Neural cell (in vitro differentiated cells): ENCODE results near the gene PID1. TPM values are rescaled to one million over a fixed set of nuclear protein-coding genes. Genes with fewer than 3 reads are reported as not detected.

Experiments used
- H2AFZ ChIP-seq: fragments of 200-600, 300-800 bp; sonication (generic), shearing (Covaris generic); 2 replicates; pipeline ENCODE4 v1.6.0; 2014; ENCODE audit warnings: low read depth, mild to moderate bottlenecking, antibody characterized with exemption, low read length, moderate library complexity
- H3F3A ChIP-seq: fragments of 200-600 bp; shearing (Covaris generic); 2 replicates; pipeline ENCODE4 v1.6.1; 2016; ENCODE audit warnings: mild to moderate bottlenecking, moderate library complexity, mixed read lengths, antibody characterized with exemption, low read length; ENCODE audit not compliant: insufficient read depth, poor library complexity, severe bottlenecking
- H3K27ac ChIP-seq: fragments of 200-600, 300-800 bp; sonication (generic), shearing (Covaris generic); 2 replicates; pipeline ENCODE4 v1.5.1; 2014; ENCODE audit warnings: mild to moderate bottlenecking, low read length, moderate library complexity
- H3K27me3 ChIP-seq: fragments of 300-800, 200-600 bp; sonication (generic), shearing (Covaris generic); 2 replicates; pipeline ENCODE4 v1.6.0; 2014; ENCODE audit warnings: mild to moderate bottlenecking, low read depth, low read length, moderate library complexity; ENCODE audit not compliant: insufficient read depth
- H3K36me3 ChIP-seq: fragments of 300-800, 200-600 bp; sonication (generic), shearing (Covaris generic); 2 replicates; pipeline ENCODE4 v1.5.1; 2014; ENCODE audit warnings: mild to moderate bottlenecking, antibody characterized with exemption, low read length, moderate library complexity; ENCODE audit not compliant: insufficient read depth
- H3K4me2 ChIP-seq: fragments of 300-800, 200-600 bp; sonication (generic), shearing (Covaris generic); 2 replicates; pipeline ENCODE4 v1.6.0; 2014; ENCODE audit warnings: mild to moderate bottlenecking, low read length
- H3K4me3 ChIP-seq: fragments of 300-800, 200-600 bp; sonication (generic), shearing (Covaris generic); 2 replicates; pipeline ENCODE4 v1.5.1; 2014; ENCODE audit warnings: mild to moderate bottlenecking, low read length, moderate library complexity
- H3K79me2 ChIP-seq: fragments of 200-600 bp; shearing (Covaris generic); replicated peaks from 2 replicates; pipeline ENCODE4 v1.6.0; 2014; ENCODE audit warnings: mild to moderate bottlenecking, low read length, moderate library complexity; ENCODE audit not compliant: insufficient read depth
- H3K9ac ChIP-seq: fragments of 300-800, 200-600 bp; sonication (generic), shearing (Covaris generic); 2 replicates; pipeline ENCODE4 v1.6.1; 2016; ENCODE audit warnings: mild to moderate bottlenecking, low read length, mixed read lengths
- H3K9me2 ChIP-seq: fragments of 200-600 bp; shearing (Covaris generic); 2 replicates; pipeline ENCODE4 v1.6.1; 2016; ENCODE audit warnings: mild to moderate bottlenecking, low read length, mixed read lengths; ENCODE audit not compliant: insufficient read depth
- H3K9me3 ChIP-seq: fragments of 200-600, 300-800 bp; sonication (generic), shearing (Covaris generic); 2 replicates; pipeline ENCODE4 v1.6.1; 2016; ENCODE audit warnings: mild to moderate bottlenecking, mixed run types, low read length, moderate library complexity, mixed read lengths
- H4K20me1 ChIP-seq: fragments of 200-600 bp; shearing (Covaris generic); 2 replicates; pipeline ENCODE4 v1.6.1; 2016; ENCODE audit warnings: mild to moderate bottlenecking, mixed run types; ENCODE audit not compliant: insufficient read depth
- CTCF ChIP-seq: fragments of 450-650 bp; IDR thresholded peaks from 2 replicates; pipeline ENCODE4 v1.5.1; 2014; ENCODE audit warnings: antibody characterized with exemption, mild to moderate bottlenecking, moderate library complexity; ENCODE audit not compliant: poor library complexity, severe bottlenecking
- EP300 ChIP-seq: fragments of 450-650 bp; conservative IDR thresholded peaks from 2 replicates; pipeline ENCODE4 v1.6.1; 2014; ENCODE audit warnings: antibody characterized with exemption, mild to moderate bottlenecking, moderate library complexity; ENCODE audit not compliant: poor library complexity, severe bottlenecking
- EZH2 ChIP-seq: fragments of 200-600, 300-800 bp; shearing (Covaris generic), sonication (generic); IDR thresholded peaks from 2 replicates; pipeline ENCODE4 v1.6.1; 2014; ENCODE audit warnings: antibody characterized with exemption, low read length, borderline replicate concordance, mild to moderate bottlenecking; ENCODE audit not compliant: insufficient read depth, poor library complexity, severe bottlenecking
- MXI1 ChIP-seq: fragments of 450-650 bp; conservative IDR thresholded peaks from 2 replicates; pipeline ENCODE4 v1.6.1; 2014; ENCODE audit warnings: antibody characterized with exemption, mild to moderate bottlenecking; ENCODE audit not compliant: poor library complexity, severe bottlenecking
- POLR2AphosphoS5 ChIP-seq: IDR thresholded peaks from 2 replicates; pipeline ENCODE4 v1.6.1; 2012
- RAD21 ChIP-seq: fragments of 450-650 bp; conservative IDR thresholded peaks from 2 replicates; pipeline ENCODE4 v1.6.1; 2014; ENCODE audit warnings: antibody characterized with exemption, mild to moderate bottlenecking, moderate library complexity
- REST ChIP-seq: IDR thresholded peaks from 2 replicates; pipeline ENCODE4 v1.6.1; 2012; ENCODE audit warnings: borderline replicate concordance
- SMC3 ChIP-seq: fragments of 450-650 bp; conservative IDR thresholded peaks from 2 replicates; pipeline ENCODE4 v1.6.1; 2014; ENCODE audit warnings: antibody characterized with exemption, mild to moderate bottlenecking, moderate library complexity; ENCODE audit not compliant: poor library complexity
- TAF1 ChIP-seq: IDR thresholded peaks from 2 replicates; pipeline ENCODE4 v1.6.1; 2012; ENCODE audit warnings: low read depth
- polyA plus RNA-seq: library from polyadenylated mRNA; depleted of rRNA; stranded (reverse); fragments of >200 nt; gene quantifications from 2 replicates; pipeline ENCODE4 v1.2.3, GENCODE V29; 2014

The PID1 gene
- polyA plus RNA-seq, 1 donor from 2014 or later = 11.0 TPM

- H3F3A ChIP-seq = no peaks in the 10 kb centered on the region
- H3K4me2 ChIP-seq = no peak overlapping the region
- H3K4me3 ChIP-seq = no peak overlapping the region
- no peak overlapping the region for H2AFZ ChIP-seq
- no peak overlapping the region for H3K9ac ChIP-seq
- no peaks in the 10 kb centered on the region for H4K20me1 ChIP-seq
- H3K27me3 ChIP-seq = no peaks in the 10 kb centered on the region
- no peaks in the 10 kb centered on the region for H3K79me2 ChIP-seq
- H3K27ac ChIP-seq = no peak overlapping the region
- no peaks in the 10 kb centered on the region for H3K9me2 ChIP-seq
- TF ChIP-seq REST (no peak), SMC3 (no peak), MXI1 (no peak)
- no peaks in the 10 kb centered on the region for H3K36me3 ChIP-seq
- H3K9me3 ChIP-seq = no peaks in the 10 kb centered on the region
Measured at GRCh38 chr2:229296016-229296415, 24.9 kb upstream of the PID1 start.

- Histone ChIP-seq H2AFZ (no peak overlapping the region), H3K4me2 (no peak overlapping the region), H3K27ac (no peak overlapping the region), H3F3A (no peaks in the 10 kb centered on the region), H3K9ac (no peak overlapping the region), H3K79me2 (no peaks in the 10 kb centered on the region), H3K4me3 (no peak overlapping the region), H3K9me3 (no peaks in the 10 kb centered on the region), H3K9me2 (no peaks in the 10 kb centered on the region), H4K20me1 (no peaks in the 10 kb centered on the region), H3K27me3 (no peaks in the 10 kb centered on the region), H3K36me3 (no peaks in the 10 kb centered on the region)
- no peak for TF ChIP-seq SMC3
- TF ChIP-seq POLR2AphosphoS5 = no peak
- no peak for TF ChIP-seq TAF1
- no peak for TF ChIP-seq EZH2
Measured at GRCh38 chr2:229287823-229288222, 16.7 kb upstream of the PID1 start.

- H3K27ac ChIP-seq = no peak overlapping the region
- no peaks in the 10 kb centered on the region for H3K9me2 ChIP-seq
- H3K27me3 ChIP-seq = no peaks in the 10 kb centered on the region
- H3K79me2 ChIP-seq = no peaks in the 10 kb centered on the region
- no peak overlapping the region for H3K4me2 ChIP-seq
- no peak overlapping the region for H2AFZ ChIP-seq
- no peaks in the 10 kb centered on the region for H4K20me1 ChIP-seq
- no peaks in the 10 kb centered on the region for H3F3A ChIP-seq
- H3K9me3 ChIP-seq = no peaks in the 10 kb centered on the region
- no peaks in the 10 kb centered on the region for H3K36me3 ChIP-seq
- TF ChIP-seq EZH2 = no peak
- TF ChIP-seq POLR2AphosphoS5 = no peak
- TF ChIP-seq SMC3 = no peak
- no peak for TF ChIP-seq TAF1
- no peak for TF ChIP-seq REST
- no peak for TF ChIP-seq EP300
- no peak for TF ChIP-seq RAD21
- TF ChIP-seq CTCF = no peak
- no peak for TF ChIP-seq MXI1
- no peak overlapping the region for H3K9ac ChIP-seq
- no peak overlapping the region for H3K4me3 ChIP-seq
Measured at GRCh38 chr2:229282758-229283546, 11.9 kb upstream of the PID1 start.
